Esophagus muscularis mucosa (tissue), 4 donors: Measurements from ENCODE around the gene MRGPRF. TPM values are rescaled to one million over a fixed set of nuclear protein-coding genes. Genes with fewer than 3 reads are reported as not detected.
A peak's percentile ranks its signal among the peaks of the same experiment; 100 is the strongest.

Experiments
- DNase-seq: peaks from one replicate; pipeline ENCODE4 v3.0.0-alpha.2; 2017; ENCODE audit errors: extremely low spot score
- H3K27ac ChIP-seq, 4 donors: fragments of 200-600 bp; sonication (generic); replicated peaks in 1 of 4; 1 replicate in 3 of 4; 2 replicates in 1 of 4; pipeline ENCODE4 v1.5.1; 2016 to 2019; ENCODE audit warnings: mild to moderate bottlenecking in 1 of 4
- H3K27me3 ChIP-seq, 4 donors: fragments of 200-600 bp; sonication (generic); one replicate each; pipeline versions ENCODE4 v1.5.1 to v1.6.0; 2016 to 2019
- H3K36me3 ChIP-seq, 4 donors: fragments of 200-600 bp; sonication (generic); one replicate each; pipeline ENCODE4 v1.5.1; 2016 to 2019
- H3K4me1 ChIP-seq, 4 donors: fragments of 200-600 bp; sonication (generic); one replicate each; pipeline ENCODE4 v1.5.1; 2016 to 2019
- H3K4me3 ChIP-seq, 4 donors: fragments of 200-600 bp; sonication (generic); 1 replicate in 2 of 4; 2 replicates in 2 of 4; pipeline ENCODE4 v1.5.1; 2016 to 2019; ENCODE audit warnings: mild to moderate bottlenecking in 4 of 4, moderate library complexity in 1 of 4
- H3K9me3 ChIP-seq, 4 donors: fragments of 200-600 bp; sonication (generic); 1 replicate in 3 of 4; 2 replicates in 1 of 4; pipeline ENCODE4 v1.5.1; 2016 to 2019
- EP300 ChIP-seq: sonication (generic); formaldehyde crosslinking; IDR thresholded peaks from one replicate; pipeline ENCODE4 v1.6.1; 2017; ENCODE audit warnings: antibody characterized with exemption
- POLR2A ChIP-seq: fragments of 450-650 bp; IDR thresholded peaks from one replicate; pipeline ENCODE4 v1.6.1; 2017; ENCODE audit warnings: antibody characterized with exemption, moderate library complexity, mild to moderate bottlenecking, low read depth
- POLR2AphosphoS5 ChIP-seq, 2 donors: sonication (generic); formaldehyde crosslinking; IDR thresholded peaks; one replicate each; pipeline ENCODE4 v1.6.1; 2017; ENCODE audit warnings: antibody characterized with exemption in 2 of 2
- WGBS: methylation state at CpG from one replicate; pipeline ENCODE4 v1.1.5; 2018; 5-methylcytosine and 5-hydroxymethylcytosine counted together
- intact Hi-C: fragments of 100-400 bp; cut with DNase I; formaldehyde crosslinking; loops from one replicate; pipeline ENCODE4 v1.15.1; 2023
- total RNA-seq, 4 donors: library from RNA; depleted of rRNA; stranded (reverse); fragments of >200 nt; gene quantifications; one replicate each; pipeline versions ENCODE4 v1.1.0 to v1.2.1, GENCODE V29; 2016
- TF ChIP-seq, protein P1 (sequence below), 3 experiments: fragments of 200-600 bp in 2 of 3; fragments of 450-650 bp in 1 of 3; sonication (generic) in 2 of 3; IDR thresholded peaks; one replicate each; pipeline ENCODE4 v1.5.1; 2017 to 2019; ENCODE audit warnings: antibody characterized with exemption in 3 of 3, mild to moderate bottlenecking in 2 of 3, moderate library complexity in 1 of 3

MRGPRF gene
- total RNA-seq, 4 donors from 2014 or later: 77.9 to 206 (median 126) TPM

DNA sequence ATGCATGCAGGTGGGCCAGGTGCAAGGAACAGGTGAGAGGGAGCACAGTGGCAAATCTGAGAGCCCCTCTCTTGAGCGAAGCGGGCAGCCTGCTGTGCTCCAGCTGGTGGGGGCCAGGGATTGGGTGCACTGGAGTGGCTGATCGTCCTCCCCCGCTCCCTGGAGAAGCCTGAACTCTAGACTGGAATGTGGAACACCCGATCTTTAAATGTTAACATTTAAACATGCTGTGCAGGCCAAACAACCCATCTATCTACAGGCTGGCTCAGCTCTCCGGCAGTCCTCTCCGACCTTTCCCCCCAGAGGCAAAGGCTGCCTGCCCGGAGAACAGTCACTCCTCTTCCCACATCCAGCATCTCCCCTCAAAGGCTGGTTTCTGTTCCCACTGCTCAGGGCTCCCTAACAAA lies 5.1 kb downstream of the MRGPRF start:
- Histone ChIP-seq H3K36me3 (peaks cover 9 to 47% (median 29%) of the 10 kb centered on the region in 4 donors), H3K4me1 (peaks cover 50 to 96% (median 85%) of the 10 kb centered on the region in 4 donors), H3K27me3 (peaks cover 0 to 7% (median 0%) of the 10 kb centered on the region in 4 donors), H3K4me3 (peak overlapping the region; percentile 13 to 83 (median 71)), H3K27ac (peak overlapping the region; percentile 95 to 99 (median 97)), H3K9me3 (no peaks in the 10 kb centered on the region)
- TF ChIP-seq POLR2AphosphoS5 (IDR thresholded peaks at IDR 0.05): no peak
- TF ChIP-seq POLR2A: no peak
- TF ChIP-seq EP300: no peak
- TF ChIP-seq, protein P1, sequence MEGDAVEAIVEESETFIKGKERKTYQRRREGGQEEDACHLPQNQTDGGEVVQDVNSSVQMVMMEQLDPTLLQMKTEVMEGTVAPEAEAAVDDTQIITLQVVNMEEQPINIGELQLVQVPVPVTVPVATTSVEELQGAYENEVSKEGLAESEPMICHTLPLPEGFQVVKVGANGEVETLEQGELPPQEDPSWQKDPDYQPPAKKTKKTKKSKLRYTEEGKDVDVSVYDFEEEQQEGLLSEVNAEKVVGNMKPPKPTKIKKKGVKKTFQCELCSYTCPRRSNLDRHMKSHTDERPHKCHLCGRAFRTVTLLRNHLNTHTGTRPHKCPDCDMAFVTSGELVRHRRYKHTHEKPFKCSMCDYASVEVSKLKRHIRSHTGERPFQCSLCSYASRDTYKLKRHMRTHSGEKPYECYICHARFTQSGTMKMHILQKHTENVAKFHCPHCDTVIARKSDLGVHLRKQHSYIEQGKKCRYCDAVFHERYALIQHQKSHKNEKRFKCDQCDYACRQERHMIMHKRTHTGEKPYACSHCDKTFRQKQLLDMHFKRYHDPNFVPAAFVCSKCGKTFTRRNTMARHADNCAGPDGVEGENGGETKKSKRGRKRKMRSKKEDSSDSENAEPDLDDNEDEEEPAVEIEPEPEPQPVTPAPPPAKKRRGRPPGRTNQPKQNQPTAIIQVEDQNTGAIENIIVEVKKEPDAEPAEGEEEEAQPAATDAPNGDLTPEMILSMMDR (IDR thresholded peaks at IDR 0.05): no peak
- DNase-seq: no peak
- intact Hi-C loops: loop anchor here (5.0 kb wide), 1 partner anchor 171 kb away; no protein-coding TSS in a partner anchor
- 51% methylated on average over 7 of the region's 8 CpGs for whole genome bisulfite sequencing

DNA sequence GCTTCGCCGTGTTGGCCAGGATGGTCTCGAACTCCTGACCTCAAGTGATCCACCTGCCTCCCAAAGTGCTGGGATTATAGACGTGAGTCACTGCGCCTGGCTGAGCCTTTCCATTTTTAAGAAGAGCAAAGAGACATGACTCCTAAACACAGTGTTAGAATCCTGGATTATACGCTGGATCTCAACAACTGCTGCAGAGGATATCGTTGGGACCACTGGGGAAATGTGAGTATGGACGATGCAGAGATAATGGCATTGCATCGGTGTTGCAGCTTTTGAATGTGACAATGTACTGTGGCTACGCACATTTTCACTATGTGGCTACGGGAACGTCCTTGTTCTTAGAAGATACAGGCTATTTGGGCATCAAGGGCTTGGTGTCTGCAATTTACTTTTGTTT lies 6.2 kb downstream of the MRGPRF start:
- Histone ChIP-seq H3K27ac (peak overlapping the region; percentile 95 to 99 (median 97)), H3K9me3 (no peaks in the 10 kb centered on the region), H3K27me3 (no peaks in the 10 kb centered on the region), H3K4me3 (peak overlapping the region in 1 of 4 donors; percentile 77), H3K36me3 (peaks cover 9 to 47% (median 29%) of the 10 kb centered on the region in 4 donors), H3K4me1 (peaks cover 56 to 100% (median 95%) of the 10 kb centered on the region in 4 donors)
- TF ChIP-seq, protein P1 (IDR thresholded peaks at IDR 0.05): no peak
- TF ChIP-seq POLR2A (no peak), EP300 (no peak), POLR2AphosphoS5 (IDR thresholded peaks at IDR 0.05) (no peak)
- 59% methylated on average over 9 of the region's 12 CpGs for WGBS
- DNase-seq: no peak
- intact Hi-C loops: loop anchor here (5.0 kb wide), 1 partner anchor 170 kb away; no protein-coding TSS in a partner anchor

- H3K4me1 ChIP-seq: peaks cover 59 to 100% (median 99%) of the 10 kb centered on the region in 4 donors
These were observed 7.2 kb downstream of the MRGPRF start for GRCh38 chr11:69005631-69006368.

GRCh38 chr11:69005183-69005630 lies 7.8 kb downstream of the MRGPRF start:
- 73% methylated on average over 10 of the region's 27 CpGs for WGBS
- no peak for DNase-seq
- peaks cover 9 to 47% (median 29%) of the 10 kb centered on the region in 4 donors for H3K36me3 ChIP-seq
- no peak for TF ChIP-seq POLR2AphosphoS5 (IDR thresholded peaks at IDR 0.05)
- TF ChIP-seq, protein P1 (IDR thresholded peaks at IDR 0.05): no peak
- no peak for TF ChIP-seq POLR2A
- no peak for TF ChIP-seq EP300
- no peak overlapping the region for H3K4me3 ChIP-seq
- peak overlapping the region; percentile 95 to 99 (median 97) for H3K27ac ChIP-seq
- intact Hi-C loops: loop anchor here (5.0 kb wide), 1 partner anchor 168 kb away; no protein-coding TSS in a partner anchor
- H3K9me3 ChIP-seq: no peaks in the 10 kb centered on the region
- H3K27me3 ChIP-seq: no peaks in the 10 kb centered on the region
- peaks cover 57 to 100% (median 100%) of the 10 kb centered on the region in 4 donors for H3K4me1 ChIP-seq

More at GRCh38 chr11:69005631-69006368, 7.2 kb downstream of the MRGPRF start:
- intact Hi-C loops: loop anchor here (5.0 kb wide), 1 partner anchor 168 kb away; no protein-coding TSS in a partner anchor
- Histone ChIP-seq H3K9me3 (no peaks in the 10 kb centered on the region), H3K27me3 (no peaks in the 10 kb centered on the region), H3K27ac (peak overlapping the region; percentile 95 to 99 (median 97)), H3K36me3 (peaks cover 9 to 47% (median 29%) of the 10 kb centered on the region in 4 donors), H3K4me3 (no peak overlapping the region)
- TF ChIP-seq POLR2A (no peak), POLR2AphosphoS5 (IDR thresholded peaks at IDR 0.05) (peak in 1 of 2 donors; percentile 18)
- DNase-seq: no peak
- 83% methylated on average over 30 of the region's 48 CpGs for WGBS
